ENCODE results near the gene SPATA32.
A peak's percentile ranks its signal among the peaks of the same experiment; 100 is the strongest.

The SPATA32 gene

GRCh38 chr17:45293413-45294211 lies 31.7 kb upstream of the SPATA32 start:
- no peak overlapping the region for H3K4me3 ChIP-seq (replicated peaks in 1 of 2; ENCODE audit: low read depth in 2 of 2, low read length in 2 of 2)
- DNase-seq (ENCODE audit: low read depth in 2 of 2): peak; percentile 91 to 92
- TF ChIP-seq, protein P1, sequence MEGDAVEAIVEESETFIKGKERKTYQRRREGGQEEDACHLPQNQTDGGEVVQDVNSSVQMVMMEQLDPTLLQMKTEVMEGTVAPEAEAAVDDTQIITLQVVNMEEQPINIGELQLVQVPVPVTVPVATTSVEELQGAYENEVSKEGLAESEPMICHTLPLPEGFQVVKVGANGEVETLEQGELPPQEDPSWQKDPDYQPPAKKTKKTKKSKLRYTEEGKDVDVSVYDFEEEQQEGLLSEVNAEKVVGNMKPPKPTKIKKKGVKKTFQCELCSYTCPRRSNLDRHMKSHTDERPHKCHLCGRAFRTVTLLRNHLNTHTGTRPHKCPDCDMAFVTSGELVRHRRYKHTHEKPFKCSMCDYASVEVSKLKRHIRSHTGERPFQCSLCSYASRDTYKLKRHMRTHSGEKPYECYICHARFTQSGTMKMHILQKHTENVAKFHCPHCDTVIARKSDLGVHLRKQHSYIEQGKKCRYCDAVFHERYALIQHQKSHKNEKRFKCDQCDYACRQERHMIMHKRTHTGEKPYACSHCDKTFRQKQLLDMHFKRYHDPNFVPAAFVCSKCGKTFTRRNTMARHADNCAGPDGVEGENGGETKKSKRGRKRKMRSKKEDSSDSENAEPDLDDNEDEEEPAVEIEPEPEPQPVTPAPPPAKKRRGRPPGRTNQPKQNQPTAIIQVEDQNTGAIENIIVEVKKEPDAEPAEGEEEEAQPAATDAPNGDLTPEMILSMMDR (IDR thresholded peaks at IDR 0.05; ENCODE audit: low read depth, low read length): peak; percentile 6

DNA sequence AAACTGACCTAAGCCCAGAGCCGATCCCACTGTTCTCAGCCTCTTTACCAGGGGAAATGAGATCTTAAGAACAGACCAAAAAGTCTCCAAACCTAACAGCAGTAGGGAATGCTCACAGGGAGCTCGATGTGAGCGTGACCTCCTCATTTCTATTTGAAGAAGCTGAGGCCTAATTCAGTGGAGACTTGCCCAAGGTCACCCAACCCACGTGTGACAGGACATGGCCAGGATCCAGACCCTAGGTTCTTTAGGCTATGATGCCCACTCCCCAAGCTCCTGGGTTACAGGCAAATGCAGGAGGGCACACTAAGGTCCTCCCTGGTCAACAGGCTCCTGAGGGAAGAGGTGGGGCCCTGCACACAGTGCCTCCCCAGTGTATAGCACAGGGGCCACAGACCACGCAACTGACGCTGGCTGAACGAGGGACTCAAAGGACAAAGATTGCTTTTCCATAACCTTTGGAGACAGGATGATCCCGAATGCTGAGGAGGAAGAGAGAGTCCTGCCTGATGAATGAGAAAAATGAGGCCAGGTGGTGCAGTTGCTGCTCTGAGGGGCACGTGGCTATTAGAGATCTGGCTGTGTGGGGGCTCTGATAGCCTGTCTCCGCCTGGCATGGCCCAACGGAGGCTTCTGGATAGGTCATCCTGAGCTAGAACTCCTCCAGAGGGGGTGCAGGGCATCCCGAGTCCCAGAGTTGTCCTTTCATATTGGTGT lies 31.0 kb upstream of the SPATA32 start:
- no peak for DNase-seq (ENCODE audit: low read depth in 2 of 2)
- TF ChIP-seq, protein P1 (IDR thresholded peaks at IDR 0.05; ENCODE audit: low read depth, low read length): no peak
- no peak overlapping the region for H3K4me3 ChIP-seq (replicated peaks in 1 of 2; ENCODE audit: low read depth in 2 of 2, low read length in 2 of 2)

DNA sequence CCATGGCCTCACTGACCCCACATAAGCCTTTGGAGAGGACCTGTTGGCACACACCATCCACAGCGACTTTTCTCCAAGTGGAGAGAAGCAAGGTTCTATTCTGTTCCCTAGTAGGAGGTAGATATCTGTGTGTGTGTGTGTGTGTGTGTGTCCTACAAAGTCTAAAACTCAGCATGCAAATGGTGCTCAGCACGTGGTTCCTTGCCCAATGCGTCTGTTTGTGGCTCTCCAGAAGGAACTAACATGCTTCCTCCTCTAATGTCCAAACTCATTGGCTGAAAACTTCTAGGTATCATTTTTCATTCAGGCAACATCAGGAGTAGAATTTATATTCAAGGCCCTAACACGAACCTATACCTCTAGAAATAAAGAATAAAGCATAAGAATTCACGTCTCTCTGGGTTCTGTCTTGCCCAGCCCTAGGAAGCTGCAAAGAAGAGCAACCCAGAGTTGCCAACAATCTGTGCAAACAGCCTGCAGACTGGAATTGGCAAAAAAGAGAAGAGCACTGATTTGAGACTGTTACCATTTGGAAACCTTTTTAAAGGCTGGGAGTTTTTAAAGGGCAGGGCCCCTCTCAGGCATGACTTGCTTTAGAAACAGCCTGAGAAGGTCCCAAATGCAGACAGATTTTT lies 29.4 kb upstream of the SPATA32 start:
- DNase-seq (ENCODE audit: low read depth in 2 of 2): no peak
- H3K4me3 ChIP-seq (replicated peaks in 1 of 2; ENCODE audit: low read depth in 2 of 2, low read length in 2 of 2): no peak overlapping the region
- TF ChIP-seq, protein P1 (IDR thresholded peaks at IDR 0.05; ENCODE audit: low read depth, low read length): no peak

GRCh38 chr17:45290269-45290765 lies 28.4 kb upstream of the SPATA32 start:
- no peak overlapping the region for H3K4me3 ChIP-seq (replicated peaks in 1 of 2; ENCODE audit: low read depth in 2 of 2, low read length in 2 of 2)
- TF ChIP-seq, protein P1 (IDR thresholded peaks at IDR 0.05; ENCODE audit: low read depth, low read length): no peak
- DNase-seq (ENCODE audit: low read depth in 2 of 2): no peak

DNA sequence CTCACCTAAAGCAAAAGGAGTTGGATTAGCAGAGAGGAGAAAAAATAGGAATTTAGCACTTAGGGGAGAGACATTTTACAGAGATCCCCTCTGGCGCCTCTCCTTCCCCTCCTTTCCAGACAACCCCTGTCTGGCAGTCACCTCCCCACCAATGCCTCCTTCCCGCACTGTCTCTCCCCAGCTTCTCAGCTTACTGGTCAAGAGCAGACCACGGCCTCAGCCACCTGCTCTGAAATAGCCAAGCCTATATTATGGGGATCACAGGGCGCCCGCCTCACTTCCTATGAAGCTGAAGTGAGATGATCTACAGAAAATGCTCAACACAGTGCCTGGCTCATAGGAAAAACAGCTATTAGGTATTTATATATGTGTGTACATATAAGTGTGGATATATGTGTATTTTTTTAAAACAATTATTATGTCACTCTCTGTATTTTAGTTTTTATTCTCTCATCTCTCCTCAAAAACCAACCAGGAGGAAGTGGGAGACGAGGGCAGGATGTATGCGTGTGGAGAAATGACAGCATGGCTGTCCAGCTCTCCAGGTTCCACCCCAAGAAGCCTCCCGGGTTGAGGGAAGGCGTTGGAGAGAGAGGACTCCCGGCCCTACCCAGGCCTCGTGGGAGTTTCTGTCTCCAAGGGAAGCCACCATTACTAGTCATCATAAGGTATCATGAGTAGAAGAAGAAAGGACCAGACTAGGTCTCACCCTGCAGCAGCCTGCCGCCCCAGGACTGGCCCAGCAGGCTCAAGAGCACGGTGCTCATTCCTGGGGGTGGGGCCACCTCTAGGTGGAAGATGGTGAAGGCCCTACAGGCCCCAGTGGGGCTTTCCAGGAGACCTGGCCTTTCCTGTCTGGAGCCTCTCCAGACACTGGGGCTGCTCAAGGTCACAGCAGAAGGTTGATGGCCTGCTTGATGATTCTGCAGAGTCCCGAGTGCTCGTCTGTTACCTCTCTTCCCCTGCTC lies 27.7 kb upstream of the SPATA32 start:
- H3K4me3 ChIP-seq (replicated peaks in 1 of 2; ENCODE audit: low read depth in 2 of 2, low read length in 2 of 2): no peak overlapping the region
- DNase-seq (ENCODE audit: low read depth in 2 of 2): no peak
- TF ChIP-seq, protein P1 (IDR thresholded peaks at IDR 0.05; ENCODE audit: low read depth, low read length): no peak

GRCh38 chr17:45288825-45289224 lies 26.9 kb upstream of the SPATA32 start:
- H3K4me3 ChIP-seq (replicated peaks in 1 of 2; ENCODE audit: low read depth in 2 of 2, low read length in 2 of 2): no peak overlapping the region
- no peak for DNase-seq (ENCODE audit: low read depth in 2 of 2)
- TF ChIP-seq, protein P1 (IDR thresholded peaks at IDR 0.05; ENCODE audit: low read depth, low read length): no peak
